Suprapubic skin (tissue), 4 donors: ENCODE data around the gene SPINT2. TPM values are rescaled to one million over a fixed set of nuclear protein-coding genes. Genes with fewer than 3 reads are reported as not detected.
A peak's percentile ranks its signal among the peaks of the same experiment; 100 is the strongest.

Source experiments
- DNase-seq, 2 donors: peaks; one replicate each; pipeline ENCODE4 v3.0.0-alpha.2; 2019; ENCODE audit warnings: low spot score in 2 of 2
- H3K27ac ChIP-seq: fragments of 200-600 bp; sonication (generic); one replicate; pipeline ENCODE4 v1.5.1; 2019
- H3K27me3 ChIP-seq: fragments of 200-600 bp; sonication (generic); one replicate; pipeline ENCODE4 v1.5.1; 2019
- H3K36me3 ChIP-seq: fragments of 200-600 bp; sonication (generic); one replicate; pipeline ENCODE4 v1.5.1; 2019
- H3K4me1 ChIP-seq: fragments of 200-600 bp; sonication (generic); one replicate; pipeline ENCODE4 v1.5.1; 2019
- H3K4me3 ChIP-seq: fragments of 200-600 bp; sonication (generic); one replicate; pipeline ENCODE4 v1.5.1; 2019; ENCODE audit warnings: mild to moderate bottlenecking
- H3K9me3 ChIP-seq: fragments of 200-600 bp; sonication (generic); one replicate; pipeline ENCODE4 v1.5.1; 2019
- EP300 ChIP-seq: sonication (generic); formaldehyde crosslinking; IDR thresholded peaks from one replicate; pipeline ENCODE4 v1.6.1; 2017; ENCODE audit warnings: antibody characterized with exemption
- POLR2A ChIP-seq, 2 donors: fragments of 450-650 bp; IDR thresholded peaks; one replicate each; pipeline ENCODE4 v1.6.1; 2017; ENCODE audit warnings: antibody characterized with exemption in 2 of 2, mild to moderate bottlenecking in 2 of 2, moderate library complexity in 2 of 2
- POLR2AphosphoS5 ChIP-seq, 3 donors: sonication (generic); formaldehyde crosslinking; IDR thresholded peaks; one replicate each; pipeline ENCODE4 v1.6.1; 2017; ENCODE audit warnings: antibody characterized with exemption in 3 of 3
- WGBS: methylation state at CpG from one replicate; pipeline ENCODE4 v1.1.5; 2018; 5-methylcytosine and 5-hydroxymethylcytosine counted together
- total RNA-seq, 4 donors: library from RNA; depleted of rRNA; stranded (reverse); fragments of >200 nt; gene quantifications; one replicate each; pipeline ENCODE4 v1.1.0, GENCODE V29; 2016
- TF ChIP-seq, protein P1 (sequence below), 2 donors: fragments of 200-600 bp in 1 of 2; fragments of 450-650 bp in 1 of 2; sonication (generic) in 1 of 2; IDR thresholded peaks; one replicate each; pipeline ENCODE4 v1.5.1; 2016 to 2019; ENCODE audit warnings: antibody characterized with exemption in 2 of 2, mild to moderate bottlenecking in 1 of 2, moderate library complexity in 1 of 2

Gene SPINT2
- total RNA-seq, 4 donors from 2014 or later = 359 to 639 (median 494) TPM

- H3K4me3 ChIP-seq = peak overlapping the region; percentile 8
- WGBS = 24% methylated on average over 17 of the region's 18 CpGs
- H3K36me3 ChIP-seq = no peaks in the 10 kb centered on the region
- H3K27ac ChIP-seq = peak overlapping the region; percentile 79
- H3K27me3 ChIP-seq = peaks cover 3% of the 10 kb centered on the region
- H3K9me3 ChIP-seq = no peaks in the 10 kb centered on the region
- H3K4me1 ChIP-seq = peaks cover 41% of the 10 kb centered on the region
- TF ChIP-seq POLR2AphosphoS5 (IDR thresholded peaks at IDR 0.05) = no peak
- TF ChIP-seq EP300 = no peak
- TF ChIP-seq, protein P1, sequence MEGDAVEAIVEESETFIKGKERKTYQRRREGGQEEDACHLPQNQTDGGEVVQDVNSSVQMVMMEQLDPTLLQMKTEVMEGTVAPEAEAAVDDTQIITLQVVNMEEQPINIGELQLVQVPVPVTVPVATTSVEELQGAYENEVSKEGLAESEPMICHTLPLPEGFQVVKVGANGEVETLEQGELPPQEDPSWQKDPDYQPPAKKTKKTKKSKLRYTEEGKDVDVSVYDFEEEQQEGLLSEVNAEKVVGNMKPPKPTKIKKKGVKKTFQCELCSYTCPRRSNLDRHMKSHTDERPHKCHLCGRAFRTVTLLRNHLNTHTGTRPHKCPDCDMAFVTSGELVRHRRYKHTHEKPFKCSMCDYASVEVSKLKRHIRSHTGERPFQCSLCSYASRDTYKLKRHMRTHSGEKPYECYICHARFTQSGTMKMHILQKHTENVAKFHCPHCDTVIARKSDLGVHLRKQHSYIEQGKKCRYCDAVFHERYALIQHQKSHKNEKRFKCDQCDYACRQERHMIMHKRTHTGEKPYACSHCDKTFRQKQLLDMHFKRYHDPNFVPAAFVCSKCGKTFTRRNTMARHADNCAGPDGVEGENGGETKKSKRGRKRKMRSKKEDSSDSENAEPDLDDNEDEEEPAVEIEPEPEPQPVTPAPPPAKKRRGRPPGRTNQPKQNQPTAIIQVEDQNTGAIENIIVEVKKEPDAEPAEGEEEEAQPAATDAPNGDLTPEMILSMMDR (IDR thresholded peaks at IDR 0.05) = no peak
- TF ChIP-seq POLR2A (IDR thresholded peaks at IDR 0.05) = no peak
- DNase-seq = no peak
These were observed 13.4 kb upstream of the SPINT2 start for GRCh38 chr19:38250821-38251563.

DNA sequence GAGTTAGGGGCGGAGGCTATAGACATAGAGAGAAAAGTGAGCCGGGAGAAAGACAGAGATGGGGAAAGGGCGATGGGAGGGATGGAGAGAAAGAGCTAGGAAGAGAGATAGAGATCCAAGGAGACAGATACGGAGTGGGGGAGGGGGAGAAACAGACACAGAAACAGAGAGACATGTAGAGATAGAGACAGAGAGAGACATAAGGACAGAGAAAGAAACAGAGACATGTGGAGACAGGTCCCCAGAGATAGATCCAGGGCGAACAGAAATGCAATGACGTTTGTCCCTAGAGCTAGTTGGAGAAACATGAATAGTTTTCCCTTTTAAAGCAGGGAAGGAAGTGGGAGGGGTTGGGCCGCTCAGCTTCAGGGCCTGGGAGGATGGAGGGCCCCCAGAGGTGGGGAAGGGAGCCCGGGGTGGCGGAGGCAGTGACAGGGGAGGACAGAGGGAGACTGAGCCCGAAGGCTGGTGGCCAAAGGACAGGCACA is 12.8 kb upstream of the SPINT2 start:
- Histone ChIP-seq H3K4me3 (peak overlapping the region; percentile 24), H3K9me3 (no peaks in the 10 kb centered on the region), H3K27me3 (peaks cover 9% of the 10 kb centered on the region), H3K27ac (peak overlapping the region; percentile 79), H3K36me3 (no peaks in the 10 kb centered on the region), H3K4me1 (peaks cover 43% of the 10 kb centered on the region)
- WGBS = 9% methylated on average over 10 of the region's 10 CpGs
- no peak for DNase-seq
- TF ChIP-seq POLR2A (IDR thresholded peaks at IDR 0.05) (no peak), EP300 (no peak), POLR2AphosphoS5 (IDR thresholded peaks at IDR 0.05) (no peak)
- TF ChIP-seq, protein P1 (IDR thresholded peaks at IDR 0.05) = no peak

GRCh38 chr19:38252385-38252784 is 12.0 kb upstream of the SPINT2 start:
- no peak for TF ChIP-seq EP300
- TF ChIP-seq, protein P1 (IDR thresholded peaks at IDR 0.05) = no peak
- TF ChIP-seq POLR2AphosphoS5 (IDR thresholded peaks at IDR 0.05) = no peak
- no peak for TF ChIP-seq POLR2A (IDR thresholded peaks at IDR 0.05)
- Histone ChIP-seq H3K9me3 (no peaks in the 10 kb centered on the region), H3K4me1 (peaks cover 46% of the 10 kb centered on the region), H3K4me3 (peak overlapping the region; percentile 24), H3K36me3 (no peaks in the 10 kb centered on the region), H3K27ac (peak overlapping the region; percentile 79), H3K27me3 (peaks cover 13% of the 10 kb centered on the region)
- DNase-seq = no peak
- 81% methylated on average over 5 of the region's 5 CpGs for WGBS

- WGBS = 24% methylated on average over 14 of the region's 21 CpGs
- no peak for TF ChIP-seq POLR2AphosphoS5 (IDR thresholded peaks at IDR 0.05)
- TF ChIP-seq POLR2A (IDR thresholded peaks at IDR 0.05) = no peak
- TF ChIP-seq EP300 = no peak
- TF ChIP-seq, protein P1 (IDR thresholded peaks at IDR 0.05) = no peak
- peak overlapping the region; percentile 24 for H3K4me3 ChIP-seq
- H3K4me1 ChIP-seq = peaks cover 46% of the 10 kb centered on the region
- H3K9me3 ChIP-seq = no peaks in the 10 kb centered on the region
- no peak for DNase-seq
- no peaks in the 10 kb centered on the region for H3K36me3 ChIP-seq
- H3K27ac ChIP-seq = peak overlapping the region; percentile 79
- H3K27me3 ChIP-seq = peaks cover 13% of the 10 kb centered on the region
These were observed 11.3 kb upstream of the SPINT2 start for GRCh38 chr19:38252941-38253691.

- Histone ChIP-seq H3K9me3 (no peaks in the 10 kb centered on the region), H3K27ac (peak overlapping the region; percentile 79), H3K27me3 (peaks cover 13% of the 10 kb centered on the region), H3K4me3 (peak overlapping the region; percentile 24), H3K4me1 (peaks cover 46% of the 10 kb centered on the region), H3K36me3 (no peaks in the 10 kb centered on the region)
- DNase-seq = no peak
- no peak for TF ChIP-seq POLR2A (IDR thresholded peaks at IDR 0.05)
- TF ChIP-seq EP300 = no peak
- TF ChIP-seq POLR2AphosphoS5 (IDR thresholded peaks at IDR 0.05) = no peak
- WGBS = 100% methylated on average over 2 of the region's 5 CpGs
These were observed 10.6 kb upstream of the SPINT2 start for GRCh38 chr19:38253788-38254187.
